ENCODE data around the gene GDPGP1.
"Not testable (repeated sequence)": the region's sequence is repeated elsewhere in the genome, so short reads cannot be mapped to it uniquely, and the experiment has no call there.

Gene GDPGP1

GRCh38 chr15:90234096-90234988 is at the start of gene GDPGP1:
Gene GDPGP1 (plus strand): TSS chr15:90234209. CDS start chr15:90240909, 6,700 bp downstream.
- no peak for DNase-seq

GRCh38 chr15:90184786-90185704 is 49.0 kb upstream of the GDPGP1 start:
- DNase-seq, result peak; percentile 57

- DNase-seq, result no peak
Measured at GRCh38 chr15:90187257-90187868, 46.6 kb upstream of the GDPGP1 start.

GRCh38 chr15:90188065-90188464 is 45.9 kb upstream of the GDPGP1 start:
- not testable (repeated sequence) for DNase-seq

GRCh38 chr15:90188914-90189748 is 44.9 kb upstream of the GDPGP1 start:
- no peak for DNase-seq

GRCh38 chr15:90189781-90190467 is 44.1 kb upstream of the GDPGP1 start:
- DNase-seq, result no peak

GRCh38 chr15:90190606-90191343 is 43.2 kb upstream of the GDPGP1 start:
- no peak for DNase-seq

- no peak for DNase-seq
Measured at GRCh38 chr15:90191344-90191687, 42.7 kb upstream of the GDPGP1 start.

GRCh38 chr15:90191794-90192509 is 42.1 kb upstream of the GDPGP1 start:
- DNase-seq, result peak; percentile 41

- DNase-seq, result no peak
Measured at GRCh38 chr15:90192961-90193786, 40.8 kb upstream of the GDPGP1 start.

GRCh38 chr15:90194655-90195054 is 39.4 kb upstream of the GDPGP1 start:
- DNase-seq, result no peak

GRCh38 chr15:90200534-90201129 is 33.4 kb upstream of the GDPGP1 start:
- no peak for DNase-seq

- DNase-seq, result peak; percentile 77
Measured at GRCh38 chr15:90201130-90201943, 32.7 kb upstream of the GDPGP1 start, which contains the start of gene SEMA4B. Gene SEMA4B (plus strand): TSS chr15:90201330. CDS start chr15:90201579, 249 bp downstream.

GRCh38 chr15:90201944-90202375 is 32.0 kb upstream of the GDPGP1 start:
- peak; percentile 40 for DNase-seq

- DNase-seq, result no peak
Measured at GRCh38 chr15:90202929-90203328, 31.1 kb upstream of the GDPGP1 start.

GRCh38 chr15:90203473-90203872 is 30.5 kb upstream of the GDPGP1 start:
- DNase-seq, result no peak

GRCh38 chr15:90203922-90204321 is 30.1 kb upstream of the GDPGP1 start:
- no peak for DNase-seq

Measured in activated CD4-positive, CD25-positive, alpha-beta regulatory T cell treated with anti-CD3 and anti-CD28 coated beads, Interleukin-2, amount 50 U/mL, for 72 hours (primary cell).